Ovary (tissue), 9 donors: ENCODE data around the gene KL. TPM values are rescaled to one million over a fixed set of nuclear protein-coding genes. Genes with fewer than 3 reads are reported as not detected.

Experiments
- DNase-seq, 5 donors: peaks; one replicate each; pipeline ENCODE4 v3.0.0-alpha.2; 2019 to 2020
- H3K27ac ChIP-seq, 2 donors: fragments of 200-600 bp; one replicate each; pipeline versions ENCODE4 v1.5.1 to v1.8.0; 2019 to 2022
- H3K27me3 ChIP-seq: fragments of 200-600 bp; one replicate; pipeline ENCODE4 v1.8.0; 2022
- H3K36me3 ChIP-seq: fragments of 200-600 bp; sonication (generic); one replicate; pipeline ENCODE4 v1.5.1; 2019
- H3K4me1 ChIP-seq: one replicate; pipeline ENCODE4 v1.8.1; 2013; ENCODE audit warnings: mild to moderate bottlenecking, moderate library complexity; ENCODE audit not compliant: insufficient read depth
- H3K4me3 ChIP-seq: fragments of 200-600 bp; sonication (generic); one replicate; pipeline ENCODE4 v1.5.1; 2017
- H3K9me3 ChIP-seq, 2 donors: fragments of 200-600 bp in 1 of 2; sonication (generic) in 1 of 2; one replicate each; pipeline versions ENCODE4 v1.5.1 to v1.8.1; 2013 to 2019; ENCODE audit warnings: mild to moderate bottlenecking in 1 of 2, moderate library complexity in 1 of 2
- CTCF ChIP-seq, 3 donors: fragments of 450-650 bp in 2 of 3; fragments of 200-600 bp in 1 of 3; IDR thresholded peaks; one replicate each; pipeline versions ENCODE4 v1.5.1 to v1.8.0; 2016 to 2022; ENCODE audit warnings: antibody characterized with exemption in 3 of 3, mild to moderate bottlenecking in 1 of 3
- EP300 ChIP-seq: sonication (generic); formaldehyde crosslinking; IDR thresholded peaks from one replicate; pipeline ENCODE4 v1.6.1; 2017; ENCODE audit warnings: antibody characterized with exemption
- POLR2A ChIP-seq: fragments of 450-650 bp; IDR thresholded peaks from one replicate; pipeline ENCODE4 v1.6.1; 2017; ENCODE audit warnings: antibody characterized with exemption, mild to moderate bottlenecking, moderate library complexity
- WGBS, 3 donors: extraction: QIAGEN DNeasy Blood & Tissue Kit in 1 of 3; methylation state at CpG; one replicate each; pipeline versions ENCODE4 v1.1.5 to v1.1.7; 2013 to 2017; 5-methylcytosine and 5-hydroxymethylcytosine counted together
- intact Hi-C, 4 donors: fragments of 100-400 bp; cut with DNase I; formaldehyde crosslinking; loops; one replicate each; pipeline versions ENCODE4 v1.11.0 to v1.15.1; 2022 to 2023
- polyA plus RNA-seq, 2 donors: library from polyadenylated mRNA; stranded (reverse); fragments of 200-250 nt in 1 of 2; fragments of 350-450 nt in 1 of 2; fragmentation: Illumina TruSeq in 1 of 2; extraction: RNeasy Lipid Tissue Mini Kit (QIAGEN cat#74804) in 1 of 2; gene quantifications; one replicate each; pipeline ENCODE4 v1.2.3, GENCODE V29; 2013 to 2014
- total RNA-seq, 7 donors: library from RNA; depleted of rRNA in 2 of 7; stranded (reverse); fragments of >200 nt in 2 of 7; fragmentation: NEBNext Ultra II Directional in 3 of 7; extraction: Animal tissue kit (Norgen Biotek cat#: 25700) in 3 of 7; gene quantifications; one replicate each; pipeline versions ENCODE4 v1.1.0 to v1.2.4, GENCODE V29; 2016 to 2023
- donor health status: DM: no; HTN: no; CAD: no; lungs with moderate emphysema.
- donor health status: DM: no; HTN: no; CAD: no.
- donor health status: Bipolar disorder and iron deficiency.
- donor health status: DM: yes; HTN: yes; CAD: no.
- donor health status: DM: no; HTN: no; CAD: no.
- donor health status: DM: yes; HTN: yes; CAD: no.

KL gene
- total and polyA plus RNA-seq, 9 donors = 0.24 to 1.3 (median 0.55) TPM

- TF ChIP-seq EP300 (no peak), CTCF (IDR thresholded peaks at IDR 0.05) (no peak), POLR2A (no peak)
- 88 to 93% (median 90%) methylated on average over 9 of the region's 9 CpGs for WGBS, 3 donors
- H3K4me3 ChIP-seq = no peak overlapping the region
- H3K4me1 ChIP-seq = no peaks in the 10 kb centered on the region
- no peaks in the 10 kb centered on the region for H3K36me3 ChIP-seq
- H3K27ac ChIP-seq = no peak overlapping the region
- no peaks in the 10 kb centered on the region for H3K27me3 ChIP-seq
- intact Hi-C loops = no loop called here
- H3K9me3 ChIP-seq = no peaks in the 10 kb centered on the region
- DNase-seq = no peak
Measured at GRCh38 chr13:33026489-33027152, 10.4 kb downstream of the KL start.

GRCh38 chr13:33028620-33029019, 12.4 kb downstream of the KL start:
- intact Hi-C loops = no loop called here
- no peak for DNase-seq
- Histone ChIP-seq H3K27ac (no peak overlapping the region), H3K4me1 (no peaks in the 10 kb centered on the region), H3K36me3 (no peaks in the 10 kb centered on the region), H3K27me3 (no peaks in the 10 kb centered on the region), H3K4me3 (no peak overlapping the region), H3K9me3 (no peaks in the 10 kb centered on the region)
- 26 to 40% (median 29%) methylated on average over 2 of the region's 2 CpGs for WGBS, 3 donors
- TF ChIP-seq CTCF (IDR thresholded peaks at IDR 0.05) (no peak), EP300 (no peak), POLR2A (no peak)

GRCh38 chr13:33031277-33031676, 15.1 kb downstream of the KL start:
- H3K27ac ChIP-seq = no peak overlapping the region
- no peak overlapping the region for H3K4me3 ChIP-seq
- intact Hi-C loops = no loop called here
- H3K36me3 ChIP-seq = no peaks in the 10 kb centered on the region
- no peaks in the 10 kb centered on the region for H3K27me3 ChIP-seq
- no peak for TF ChIP-seq EP300
- no peak for TF ChIP-seq POLR2A
- no peak for TF ChIP-seq CTCF (IDR thresholded peaks at IDR 0.05)
- no peaks in the 10 kb centered on the region for H3K9me3 ChIP-seq
- WGBS, 3 donors = 95 to 97% (median 97%) methylated on average over 4 of the region's 4 CpGs
- no peaks in the 10 kb centered on the region for H3K4me1 ChIP-seq
- no peak for DNase-seq

GRCh38 chr13:33032037-33032625, 15.9 kb downstream of the KL start:
- WGBS, 3 donors = 86 to 88% (median 88%) methylated on average over 12 of the region's 12 CpGs
- no peak for DNase-seq
- TF ChIP-seq CTCF (IDR thresholded peaks at IDR 0.05) (no peak), EP300 (no peak)

More at GRCh38 chr13:33032037-33032625, 15.9 kb downstream of the KL start:
- Histone ChIP-seq H3K27me3 (no peaks in the 10 kb centered on the region), H3K4me3 (no peak overlapping the region), H3K36me3 (no peaks in the 10 kb centered on the region), H3K27ac (no peak overlapping the region), H3K4me1 (no peaks in the 10 kb centered on the region), H3K9me3 (no peaks in the 10 kb centered on the region)
- intact Hi-C loops = no loop called here
